Stimulated activated CD8-positive, alpha-beta memory T cell treated with anti-CD3 and anti-CD28 coated beads, Interleukin-15, amount 100 ng/mL, for 1 hour (primary cell): ENCODE measurements around the gene ELANE.
A peak's percentile ranks its signal among the peaks of the same experiment; 100 is the strongest.
"Not testable (repeated sequence)": the region's sequence is repeated elsewhere in the genome, so short reads cannot be mapped to it uniquely, and the experiment has no call there.

Experiments used
- DNase-seq: peaks from one replicate; pipeline ENCODE4 v3.0.0-alpha.2; 2020; ENCODE audit warnings: low read depth

ELANE gene

DNA sequence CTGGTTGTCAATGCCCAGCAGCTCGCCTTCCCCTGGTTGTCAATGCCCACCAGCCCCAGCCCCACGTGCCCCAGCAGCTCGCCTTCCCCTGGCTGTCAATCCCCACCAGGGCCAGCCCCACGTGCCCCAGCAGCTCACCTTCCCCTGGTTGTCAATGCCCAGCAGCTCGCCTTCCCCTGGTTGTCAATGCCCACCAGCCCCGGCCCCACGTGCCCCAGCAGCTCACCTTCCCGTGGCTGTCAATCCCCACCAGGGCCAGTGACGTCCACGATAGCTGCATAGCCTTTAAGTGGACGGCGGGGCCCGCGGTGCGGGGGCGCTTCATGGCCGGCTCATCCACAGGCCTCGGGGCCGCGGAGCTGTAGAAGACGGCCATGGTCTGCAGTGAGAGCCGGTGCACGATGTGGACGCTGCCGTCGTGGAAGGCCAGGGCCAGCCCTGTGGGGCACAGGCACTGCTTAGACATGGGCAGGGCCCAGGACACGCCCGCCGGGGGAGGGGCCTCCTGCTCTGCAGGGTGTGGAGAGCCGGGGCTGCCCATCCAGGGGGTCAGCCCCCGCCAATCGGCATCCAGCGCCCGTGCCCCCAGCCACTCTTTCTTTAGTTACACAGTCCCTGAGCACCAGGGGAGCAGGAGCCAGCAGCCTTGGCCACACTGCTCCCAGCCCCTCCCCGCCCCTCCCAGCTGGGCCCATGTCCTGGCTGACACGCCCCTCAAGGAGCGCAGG lies 27.8 kb downstream of the ELANE start:
- no peak for DNase-seq

DNA sequence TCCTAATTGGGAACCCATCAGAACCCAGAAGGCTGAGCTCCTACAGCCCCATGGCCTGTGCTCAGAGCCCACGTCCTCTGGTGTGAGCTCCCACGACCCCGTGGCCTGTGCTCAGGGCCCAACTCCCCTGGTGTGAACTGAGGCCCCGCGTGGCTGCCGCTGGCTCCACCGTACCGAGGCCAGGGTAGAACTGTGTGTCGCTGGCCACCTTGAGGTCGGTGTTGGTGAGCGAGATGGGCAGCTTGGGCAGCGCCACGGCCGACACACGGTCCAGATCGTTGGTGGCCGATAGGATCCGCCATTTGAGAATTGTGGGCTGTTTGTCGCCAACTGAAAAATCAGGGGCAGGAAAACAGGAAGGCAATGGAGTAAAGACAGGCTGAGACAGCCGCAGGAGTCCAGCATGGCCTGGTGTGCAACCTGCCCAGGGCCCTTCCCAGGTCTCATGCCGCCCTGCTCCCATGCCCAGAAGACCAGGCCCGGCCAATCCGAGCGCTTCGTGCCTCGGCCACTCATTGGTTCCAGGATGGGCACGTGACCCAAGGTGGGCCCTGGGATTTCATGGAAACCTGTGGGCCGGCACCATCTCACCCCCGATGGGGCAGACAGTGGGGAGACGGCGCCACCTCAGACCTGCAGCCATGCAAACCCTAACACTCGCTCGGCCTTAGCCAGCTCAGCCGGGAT lies 29.4 kb downstream of the ELANE start:
- no peak for DNase-seq

DNA sequence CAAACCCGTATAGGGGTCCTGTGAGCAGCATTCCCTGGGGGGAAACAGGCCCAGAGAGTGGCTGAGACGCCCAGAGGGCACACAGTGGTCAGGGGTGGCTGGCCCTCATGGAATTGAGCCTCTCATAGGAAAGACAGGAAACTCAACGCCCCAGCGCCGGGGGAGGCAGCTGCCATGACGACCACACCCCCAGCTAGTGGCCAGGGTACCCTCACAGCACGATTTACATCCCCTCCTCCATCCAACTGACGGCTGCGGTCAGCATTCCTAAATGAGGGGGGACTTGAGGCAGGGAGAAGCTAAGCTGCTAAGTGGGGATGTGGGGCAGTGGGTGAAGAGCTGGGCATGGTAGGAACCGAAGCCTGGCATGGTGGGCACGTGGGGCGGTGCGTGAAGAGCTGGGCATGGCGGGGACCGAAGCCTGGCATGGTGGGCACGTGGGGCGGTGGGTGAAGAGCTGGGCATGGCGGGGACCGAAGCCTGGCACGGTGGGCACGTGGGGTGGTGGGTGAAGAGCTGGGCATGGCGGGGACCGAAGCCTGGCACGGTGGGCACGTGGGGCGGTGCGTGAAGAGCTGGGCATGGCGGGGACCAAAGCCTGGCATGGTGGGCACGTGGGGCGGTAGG lies 30.9 kb downstream of the ELANE start:
- DNase-seq: no peak

DNA sequence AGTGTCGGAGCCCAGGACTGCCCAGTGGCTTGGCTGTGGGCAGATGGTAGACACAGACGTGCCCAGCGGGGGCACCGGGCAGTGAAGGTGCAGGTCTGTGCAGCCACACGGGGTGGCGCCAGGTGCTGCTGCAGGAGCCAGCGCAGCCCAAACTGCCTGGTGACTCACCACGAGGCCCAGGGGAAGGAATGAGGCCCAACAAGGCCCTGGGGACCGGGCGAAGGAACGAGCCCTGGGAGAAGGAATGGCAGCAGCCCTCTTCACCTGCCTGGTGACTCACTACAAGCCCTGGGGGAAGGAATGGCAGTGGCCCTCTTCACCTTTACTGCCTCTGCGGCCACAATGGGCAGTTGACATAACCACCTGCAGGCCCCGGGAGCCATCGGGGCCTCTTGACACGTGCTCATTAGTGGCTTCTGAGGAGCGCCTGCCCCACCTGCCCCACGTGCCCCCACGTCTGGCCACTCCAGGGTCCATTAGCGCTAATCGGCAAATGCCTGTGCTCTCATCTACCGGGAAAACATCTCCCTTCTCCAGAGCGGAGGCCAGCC lies 31.6 kb downstream of the ELANE start:
- DNase-seq: no peak

DNA sequence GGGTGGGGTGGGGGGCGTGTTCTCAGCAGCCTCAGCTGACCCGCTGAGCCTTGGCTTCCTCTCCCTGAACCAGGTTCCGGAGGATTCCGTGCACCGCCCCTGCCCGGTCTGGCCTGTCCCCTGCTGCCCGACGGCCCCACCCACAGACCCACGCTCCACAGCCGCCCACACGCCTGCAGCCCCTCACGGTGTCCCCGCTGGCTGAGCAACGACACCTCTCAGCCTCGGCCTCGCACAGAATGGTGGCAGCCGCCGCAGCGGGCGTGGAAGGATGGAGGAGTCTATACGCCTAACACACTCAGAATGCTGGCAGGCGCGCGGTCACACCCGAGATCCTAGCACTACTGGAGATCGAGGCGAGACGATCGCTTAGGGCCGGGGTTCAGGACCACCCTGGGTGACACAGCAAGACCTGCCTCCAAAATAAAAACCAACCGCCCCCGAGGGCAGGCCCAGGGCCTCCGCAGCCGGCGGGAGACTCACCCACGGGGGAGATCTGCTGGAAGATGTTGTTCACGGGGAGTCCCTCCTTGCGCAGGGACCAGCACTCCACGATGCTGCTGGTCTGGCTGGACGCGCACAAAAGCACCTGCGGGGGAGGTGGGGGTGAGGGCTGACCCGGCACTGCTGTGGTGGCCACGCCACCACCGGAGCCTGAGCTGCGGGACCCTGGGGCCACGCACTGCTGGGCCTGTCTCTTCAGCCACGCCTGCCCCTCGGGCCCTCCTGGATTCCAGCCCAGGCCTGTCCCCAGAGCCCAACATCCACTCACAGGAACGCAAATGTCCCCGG lies 32.5 kb downstream of the ELANE start:
- no peak for DNase-seq

DNA sequence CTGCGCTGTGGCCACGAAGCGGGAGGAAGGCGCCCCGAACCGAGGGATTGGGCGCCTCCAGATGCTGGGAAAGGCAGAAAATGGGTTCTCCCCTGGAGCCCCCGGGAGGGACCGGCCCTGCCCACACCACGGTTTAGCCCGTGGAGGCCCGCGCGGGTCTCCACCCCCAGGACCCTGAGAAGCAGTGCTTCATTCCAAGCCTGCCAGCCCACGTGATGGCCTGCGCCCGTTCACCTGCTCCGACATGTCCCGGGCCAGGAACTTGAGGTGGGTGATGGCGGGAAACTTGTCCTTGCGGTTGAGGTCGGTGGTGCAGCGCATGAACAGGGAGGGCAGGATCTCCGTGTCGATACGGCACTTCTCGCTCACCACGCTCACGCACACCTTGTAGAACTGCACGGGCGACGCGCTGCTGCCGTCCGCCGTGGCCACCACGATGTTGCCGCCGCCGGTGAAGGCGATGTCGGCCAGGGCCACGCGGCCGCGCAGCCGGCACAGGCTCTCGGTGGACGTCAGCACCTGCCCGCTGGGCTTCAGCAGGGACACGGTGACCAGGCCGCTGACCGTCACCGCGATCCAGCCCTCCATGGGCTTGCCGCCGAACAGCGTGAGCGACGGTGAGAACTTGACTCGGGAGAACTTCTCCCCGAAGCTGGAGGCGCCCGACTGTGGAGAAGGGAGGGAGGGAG lies 33.6 kb downstream of the ELANE start:
- no peak for DNase-seq

DNA sequence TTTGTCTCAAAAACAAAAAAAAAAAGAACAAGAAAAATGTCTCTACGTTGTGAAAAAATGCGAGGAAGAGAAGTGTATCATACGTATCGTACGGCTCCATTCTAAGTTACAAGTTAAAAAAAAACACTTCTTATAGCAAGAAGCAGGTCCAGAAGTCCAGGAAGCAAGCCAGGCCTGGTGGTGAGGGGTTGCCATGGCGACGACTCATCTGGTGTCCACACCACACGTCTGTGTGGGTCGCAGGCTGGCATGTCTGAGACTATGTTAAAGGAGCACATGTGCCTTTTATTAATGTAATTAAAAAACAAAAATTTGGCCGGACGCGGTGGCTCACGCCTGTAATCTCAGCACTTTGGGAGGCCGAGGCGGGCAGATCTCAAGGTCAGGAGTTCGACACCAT lies 35.0 kb downstream of the ELANE start:
- no peak for DNase-seq

DNA sequence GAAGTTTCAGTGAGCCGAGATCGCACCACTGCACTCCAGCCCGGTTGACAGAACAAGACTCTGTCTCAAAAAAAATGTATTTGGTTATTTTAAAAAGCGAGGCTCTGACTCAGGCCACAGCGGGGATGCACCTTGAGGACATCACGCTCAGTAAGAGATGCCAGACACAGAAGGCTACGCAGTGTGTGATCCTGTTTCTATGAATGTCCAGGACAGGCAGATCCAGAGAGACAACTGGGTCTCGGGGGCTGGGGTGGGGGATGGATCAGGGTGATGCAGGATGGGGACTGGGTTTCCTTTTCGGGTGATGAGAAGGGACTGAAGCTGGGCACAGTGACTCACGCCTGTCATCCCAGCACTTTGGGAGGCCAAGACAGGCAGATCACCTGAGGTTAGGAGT lies 35.5 kb downstream of the ELANE start:
- no peak for DNase-seq

DNA sequence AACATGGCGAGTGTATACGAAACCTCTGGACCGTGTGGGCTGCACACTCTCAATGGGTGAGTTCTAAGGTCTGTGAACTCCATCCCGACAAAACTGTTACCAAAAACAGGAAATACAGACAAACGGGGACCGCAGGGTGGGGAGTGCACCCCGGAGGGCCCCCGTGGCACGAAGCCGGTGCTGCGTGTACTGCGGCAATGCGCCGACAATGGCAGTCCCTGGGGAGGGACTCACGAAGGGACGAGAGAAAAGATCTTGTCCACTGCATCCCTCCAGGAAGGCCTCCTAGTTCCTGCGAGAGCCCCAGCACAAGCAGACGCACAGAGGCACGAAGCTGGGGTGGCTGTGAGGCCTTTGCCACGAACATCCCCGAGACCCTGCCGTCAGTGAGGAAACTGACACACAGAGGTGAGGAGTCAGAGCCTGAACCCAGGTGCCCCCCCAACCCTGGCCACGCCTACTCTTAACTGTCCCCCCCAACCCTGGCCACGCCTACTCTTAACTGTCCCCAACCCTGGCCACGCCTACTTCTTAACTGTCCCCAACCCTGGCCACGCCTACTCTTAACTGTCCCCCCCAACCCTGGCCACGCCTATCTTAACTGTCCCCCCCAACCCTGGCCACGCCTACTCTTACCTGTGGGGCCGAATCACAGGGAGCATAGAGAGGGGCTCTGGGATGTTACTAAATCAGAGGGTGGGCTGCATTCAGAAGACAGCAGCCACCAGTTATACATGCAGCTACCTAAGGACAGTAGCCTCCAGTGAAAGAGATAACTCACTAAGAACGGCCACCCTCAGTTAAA lies 36.7 kb downstream of the ELANE start:
- DNase-seq: peak; percentile 40

DNA sequence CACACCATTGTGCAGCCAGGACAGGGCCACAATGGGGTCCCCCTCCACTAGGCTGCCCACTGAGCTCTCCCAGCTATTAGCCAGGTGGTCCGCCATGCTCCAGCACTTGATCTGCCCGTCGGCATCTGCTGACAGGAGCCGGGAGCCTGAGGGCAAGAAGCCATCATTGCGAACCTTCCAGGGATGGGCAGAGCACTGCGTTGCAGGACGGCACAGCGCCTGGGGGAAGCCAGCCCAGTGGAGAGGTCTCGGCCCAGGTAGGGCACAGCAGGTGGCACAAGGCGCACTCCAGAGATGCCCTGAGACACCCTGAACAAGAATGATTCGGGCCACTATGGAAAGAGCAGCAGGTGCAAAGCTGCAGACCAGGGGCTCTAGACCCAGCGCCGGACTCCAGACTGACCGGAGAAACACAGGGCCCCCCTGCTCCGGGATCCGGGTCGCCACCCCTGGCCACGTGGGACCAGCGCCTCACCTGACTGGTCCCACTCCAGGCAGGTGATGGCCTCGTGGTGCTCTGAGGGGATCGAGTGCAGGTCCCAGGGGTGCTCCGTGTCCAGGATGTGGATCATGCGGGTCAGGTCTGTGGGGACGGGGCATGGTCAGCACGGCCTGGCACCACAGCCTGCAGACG lies 37.7 kb downstream of the ELANE start:
- no peak for DNase-seq

DNA sequence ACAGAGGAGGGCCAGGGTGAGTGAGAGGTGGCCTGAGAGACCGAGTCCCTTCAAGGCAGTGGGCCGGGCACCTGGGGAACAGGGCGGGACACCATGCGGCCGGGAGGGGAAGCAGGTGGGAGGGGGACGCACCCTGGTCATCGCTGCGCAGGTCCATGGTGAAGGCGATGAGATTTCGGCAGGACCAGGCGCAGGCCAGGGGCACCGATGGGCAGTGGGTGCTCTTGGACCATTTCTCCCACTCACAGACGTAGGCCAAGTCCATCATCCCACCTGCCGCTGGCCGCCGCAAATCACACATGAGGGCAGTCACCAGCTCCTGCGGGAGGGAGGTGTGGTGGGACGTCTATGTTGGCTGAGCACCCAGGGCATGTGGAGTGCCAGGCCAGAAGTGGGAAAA lies 38.7 kb downstream of the ELANE start:
- DNase-seq: no peak

DNA sequence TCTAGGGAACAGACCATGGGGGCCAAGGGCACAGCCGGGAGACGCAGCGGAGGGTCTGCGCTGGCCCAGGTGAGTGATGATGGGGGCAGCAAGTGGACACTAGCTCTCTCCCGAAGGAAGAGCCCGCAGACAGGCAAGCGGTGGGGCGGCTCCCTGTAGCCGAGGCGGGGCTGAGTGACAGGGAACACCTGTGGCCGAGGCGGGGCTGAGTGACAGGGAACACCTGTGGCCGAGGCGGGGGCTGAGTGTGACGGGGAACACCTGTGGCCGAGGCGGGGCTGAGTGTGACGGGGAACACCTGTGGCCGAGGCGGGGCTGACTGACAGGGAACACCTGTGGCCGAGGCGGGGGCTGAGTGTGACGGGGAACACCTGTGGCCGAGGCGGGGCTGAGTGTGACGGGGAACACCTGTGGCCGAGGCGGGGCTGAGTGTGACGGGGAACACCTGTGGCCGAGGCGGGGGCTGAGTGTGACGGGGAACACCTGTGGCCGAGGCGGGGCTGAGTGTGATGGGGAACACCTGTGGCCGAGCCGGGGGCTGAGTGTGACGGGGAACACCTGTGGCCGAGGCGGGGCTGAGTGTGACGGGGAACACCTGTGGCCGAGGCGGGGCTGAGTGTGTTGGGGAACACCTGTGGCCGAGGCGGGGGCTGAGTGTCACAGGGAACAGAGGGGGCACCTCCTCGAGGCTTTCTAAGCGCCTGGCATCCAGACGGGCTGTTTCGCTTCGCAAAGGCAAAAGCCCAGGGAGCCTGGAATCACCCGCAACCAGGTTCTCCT lies 39.5 kb downstream of the ELANE start:
- DNase-seq: not testable (repeated sequence)

DNA sequence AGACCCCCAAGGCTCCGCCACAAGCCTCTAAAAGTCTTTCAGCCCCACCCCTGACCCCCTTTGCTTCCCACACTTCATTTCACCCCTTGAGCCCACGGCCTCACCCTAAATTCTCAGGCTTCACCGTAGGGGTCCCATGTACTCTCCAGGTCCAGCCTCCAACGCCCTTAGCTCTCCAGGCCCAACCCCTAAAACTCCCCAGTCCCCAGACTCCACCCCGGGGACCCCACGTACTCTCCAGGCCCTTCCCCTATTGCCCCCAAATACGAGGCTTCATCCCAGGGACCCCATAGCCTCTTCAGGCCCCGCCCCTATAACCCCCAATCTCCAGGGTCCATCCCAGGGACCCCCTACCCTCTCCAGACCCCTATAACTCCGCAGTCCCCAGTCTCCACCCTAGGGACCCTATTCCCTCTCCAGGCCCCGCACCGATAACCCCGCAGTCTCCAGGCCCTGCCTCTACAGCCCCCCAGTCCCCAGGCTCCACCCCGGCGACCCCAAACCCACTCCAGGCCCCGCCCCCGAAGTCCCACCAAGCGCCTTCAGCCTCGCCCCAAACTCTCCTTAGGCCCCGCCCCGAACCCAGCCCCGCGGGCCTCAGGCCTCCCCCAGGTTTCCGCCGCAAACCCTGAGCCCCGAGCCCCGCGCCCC lies 40.3 kb downstream of the ELANE start:
- DNase-seq: no peak

DNA sequence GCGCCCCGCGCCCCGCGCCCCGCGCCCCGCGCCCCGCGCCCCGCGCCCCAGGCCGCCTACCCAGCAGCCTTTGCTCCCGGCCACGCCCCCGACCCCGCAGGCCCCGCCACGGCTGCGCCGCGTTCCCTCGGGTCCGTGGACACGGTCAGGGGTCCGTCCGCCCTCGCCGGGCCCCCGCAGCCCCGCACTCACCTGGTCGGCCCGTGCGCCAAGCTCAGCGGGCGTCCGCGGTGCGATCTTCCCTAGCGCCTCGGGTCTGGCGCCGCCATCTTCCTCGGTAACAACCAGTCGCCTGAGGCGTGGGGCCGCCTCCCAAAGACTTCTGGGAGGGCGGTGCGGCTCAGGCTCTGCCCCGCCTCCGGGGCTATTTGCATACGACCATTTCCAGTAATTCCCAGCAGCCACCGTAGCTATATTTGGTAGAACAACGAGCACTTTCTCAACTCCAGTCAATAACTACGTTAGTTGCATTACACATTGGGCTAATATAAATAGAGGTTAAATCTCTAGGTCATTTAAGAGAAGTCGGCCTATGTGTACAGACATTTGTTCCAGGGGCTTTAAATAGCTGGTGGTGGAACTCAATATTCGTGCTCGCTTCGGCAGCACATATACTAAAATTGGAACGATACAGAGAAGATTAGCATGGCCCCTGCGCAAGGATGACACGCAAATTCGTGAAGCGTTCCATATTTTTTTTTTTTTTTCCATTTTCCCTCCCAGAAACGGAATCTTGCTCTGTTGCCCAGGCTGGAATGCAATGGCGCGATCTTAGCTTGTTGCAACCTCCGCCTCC lies 41.0 kb downstream of the ELANE start, which contains the start of the genes MED16 and RNU6-9:
Gene MED16, minus strand, starts transcription at position 294 of the 796 bp plus-strand sequence. CDS start 2,056 bp downstream, outside the sequence.
Gene RNU6-9, plus strand, starts transcription at position 591 of the 796 bp plus-strand sequence.
- peak; percentile 71 for DNase-seq

DNA sequence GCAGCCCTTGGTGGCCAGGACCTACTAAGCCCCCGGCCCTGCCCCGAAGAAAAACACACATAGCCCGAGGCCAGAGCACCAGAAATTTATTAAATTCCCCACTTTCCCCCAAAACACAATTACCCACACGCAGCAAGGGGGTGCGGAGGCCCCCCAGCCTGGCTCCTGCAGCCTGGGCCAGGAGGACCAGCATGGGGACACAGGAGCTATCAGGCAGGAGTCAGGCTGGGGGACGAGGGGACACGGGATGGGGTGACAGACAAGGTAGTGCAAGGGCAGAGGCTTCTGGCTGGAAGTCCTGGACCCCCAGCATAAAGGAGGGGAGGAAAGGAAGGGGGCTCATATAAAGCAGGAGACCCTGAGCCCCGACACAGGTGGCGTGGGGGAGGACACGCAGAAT lies 44.3 kb downstream of the ELANE start:
- DNase-seq: no peak

DNA sequence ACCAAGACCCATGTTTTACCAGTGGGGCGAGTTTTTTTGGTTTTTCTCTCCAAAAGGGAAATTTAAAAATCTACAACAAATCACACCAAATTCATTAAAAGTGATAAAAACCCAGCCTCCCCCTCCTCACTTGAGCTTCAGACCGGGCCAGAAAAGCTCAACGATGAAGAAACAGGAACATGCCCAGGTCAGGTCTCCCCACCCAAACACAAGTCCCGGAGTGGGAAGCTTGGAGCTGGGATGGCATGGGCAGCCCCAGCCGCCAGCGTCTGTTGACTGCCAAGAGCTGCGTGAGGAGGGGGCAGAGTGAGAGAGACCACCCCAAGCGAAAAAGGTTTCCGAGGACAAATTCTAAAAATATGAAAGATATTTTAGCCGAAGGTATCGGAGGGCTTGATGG lies 44.9 kb downstream of the ELANE start:
- no peak for DNase-seq

DNA sequence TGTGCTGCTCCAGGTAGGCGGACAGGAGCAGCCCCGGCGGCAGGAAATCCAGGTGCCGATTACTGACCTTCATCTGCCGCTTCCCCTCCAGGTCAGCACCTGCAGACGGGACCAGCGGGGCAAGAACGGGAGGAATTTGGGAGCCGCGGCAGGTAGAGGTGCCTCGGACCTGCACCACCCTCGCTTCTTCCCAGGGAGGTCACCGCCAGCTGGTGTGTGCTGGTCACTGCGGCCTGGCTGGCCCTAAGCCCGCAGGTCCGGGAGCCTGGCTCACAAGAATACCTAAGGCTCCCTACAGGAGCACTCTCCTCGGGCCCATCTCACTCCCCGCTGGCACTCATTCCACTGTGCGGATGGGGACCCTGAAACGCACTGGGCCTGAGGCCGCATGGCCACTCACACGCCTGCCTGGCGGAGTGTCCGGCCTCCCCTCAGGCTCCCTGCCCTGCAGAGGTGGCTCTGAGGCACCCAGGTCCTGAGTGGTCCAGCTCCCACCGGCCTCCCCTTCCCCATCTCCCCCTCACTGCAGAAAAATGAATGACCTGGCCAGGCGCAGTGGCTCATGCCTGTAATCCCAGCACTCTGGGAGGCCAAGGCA lies 45.4 kb downstream of the ELANE start:
- DNase-seq: no peak
